Fibroblast of skin of right quadriceps (primary cell): ENCODE results near the gene TMEM174.

ENCODE experiments used
- DNase-seq: peaks from one replicate; pipeline ENCODE4 v3.0.0-alpha.2; 2013

TMEM174 gene

DNA sequence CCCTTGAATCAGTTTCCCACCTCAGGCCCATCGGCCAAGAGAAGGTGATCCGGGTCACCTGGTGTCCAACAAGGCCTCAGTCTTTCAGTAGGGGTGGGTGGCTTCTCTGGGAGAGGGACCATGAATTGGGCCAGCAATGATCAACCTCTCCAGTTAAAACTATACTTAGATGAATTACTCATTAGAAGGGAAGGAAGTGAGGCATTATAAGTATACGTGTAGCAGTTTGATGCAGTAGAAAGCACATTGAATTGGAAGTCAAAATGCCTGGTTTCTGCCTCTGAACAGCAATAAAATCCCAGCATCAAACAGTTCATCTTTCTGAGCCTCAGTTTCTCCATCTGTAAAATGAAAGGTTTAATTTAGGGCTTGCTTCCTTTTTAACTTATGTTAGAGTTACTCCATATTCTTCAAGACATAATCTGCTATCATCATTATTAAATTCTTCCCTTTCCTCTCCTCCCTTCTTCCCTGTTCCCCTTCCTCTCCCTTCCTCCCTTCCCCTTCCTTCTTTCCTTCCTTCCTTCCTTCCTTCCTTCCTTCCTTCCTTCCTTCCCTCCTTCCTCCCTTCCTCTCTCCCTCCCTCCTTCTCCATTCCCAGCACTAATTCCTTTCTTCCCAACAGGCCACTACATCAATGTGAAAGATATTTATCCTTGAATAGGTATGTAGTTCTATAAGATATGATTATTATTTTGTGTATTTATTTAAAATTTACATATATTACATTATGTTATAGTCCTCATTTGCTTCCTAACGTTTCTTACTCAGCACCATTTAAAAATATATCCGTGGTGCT lies 18.6 kb upstream of the TMEM174 start:
- DNase-seq = no peak

DNA sequence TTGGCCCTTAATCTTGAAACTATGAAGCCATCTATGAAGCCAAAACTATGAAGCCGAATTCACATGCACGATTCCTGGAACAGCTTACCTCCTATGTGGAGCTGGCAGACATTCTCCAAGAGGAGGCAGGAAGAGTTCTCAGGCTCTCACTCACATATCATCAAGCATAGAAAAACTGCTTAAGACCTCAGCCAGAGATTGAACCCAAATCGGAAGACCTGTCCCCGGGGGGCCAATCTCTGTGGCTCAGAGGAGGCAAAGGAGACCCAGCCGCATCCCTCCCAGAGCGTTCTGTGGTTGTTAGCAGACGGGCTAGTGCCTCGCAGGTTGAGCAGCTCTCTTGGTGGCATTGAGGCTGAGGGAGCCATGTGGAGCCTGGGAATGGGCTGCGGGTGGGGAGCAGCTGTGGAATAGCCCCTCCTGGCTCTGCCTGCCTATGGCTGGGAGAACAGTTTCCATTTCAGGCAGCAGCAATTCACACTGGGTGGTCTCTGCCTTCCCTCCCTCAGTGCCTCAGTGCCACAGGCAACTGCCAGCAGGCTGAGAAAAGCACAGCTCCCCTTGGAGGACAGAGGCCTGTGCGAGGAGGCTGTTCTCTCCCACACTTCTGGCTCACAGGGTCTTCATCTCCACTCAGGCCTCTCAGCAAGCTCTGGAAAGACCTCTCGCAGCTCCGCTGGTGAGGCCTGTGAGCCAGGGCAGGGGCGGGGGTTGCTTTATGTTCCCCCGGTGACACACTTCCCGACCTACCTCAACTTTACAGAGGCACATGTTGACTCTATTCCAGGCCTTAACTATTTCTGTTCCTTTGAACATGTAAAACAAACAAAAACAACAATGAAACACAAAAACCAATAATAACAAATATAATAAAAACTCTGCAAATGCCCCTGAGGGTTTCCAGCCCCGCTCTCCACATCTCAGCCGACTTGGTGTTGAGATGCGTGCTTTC lies 17.4 kb upstream of the TMEM174 start:
- DNase-seq = peak; percentile 20

DNA sequence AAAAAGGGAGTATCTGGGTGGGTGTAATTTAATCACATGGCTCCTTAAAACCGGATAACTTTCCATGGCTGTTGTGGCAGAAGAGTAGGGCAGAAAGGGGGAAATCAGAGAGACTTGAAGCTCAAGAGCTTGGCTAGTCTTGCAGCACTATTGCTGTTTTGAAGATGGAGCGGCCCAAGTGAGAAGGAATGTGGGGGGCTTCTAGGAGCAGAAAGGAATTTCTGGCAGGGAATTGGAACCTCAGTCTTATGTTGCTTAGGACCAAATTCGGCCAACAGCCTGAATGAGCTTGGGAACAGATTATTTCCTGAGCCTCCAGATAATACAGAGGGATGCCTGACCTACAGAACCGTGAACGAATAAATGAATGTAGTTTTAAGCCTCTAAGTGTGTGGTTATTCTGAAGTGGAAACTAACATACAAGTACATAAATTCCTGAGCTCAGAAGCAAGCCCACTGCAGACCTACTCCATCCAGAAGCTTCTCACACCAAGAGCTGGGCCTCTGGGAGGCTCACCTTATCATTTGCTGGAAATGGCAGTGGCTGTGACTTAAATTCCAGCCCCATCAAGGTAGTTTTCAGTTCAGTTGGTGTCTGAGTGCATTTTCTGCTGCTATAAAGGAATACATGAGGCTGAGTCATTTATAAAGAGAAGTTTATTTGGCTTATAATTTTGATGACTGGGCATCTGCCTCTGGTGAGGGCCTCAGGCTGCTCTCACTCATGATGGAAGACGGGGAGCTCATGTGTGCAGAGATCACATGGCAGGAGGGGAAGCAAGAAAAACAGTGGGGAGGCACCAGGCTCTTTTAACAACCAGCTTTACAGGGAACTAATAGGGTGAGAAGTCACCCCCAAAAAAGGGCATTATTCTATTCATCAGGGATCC lies 15.3 kb upstream of the TMEM174 start:
- DNase-seq = no peak

GRCh38 chr5:73158313-73158712 lies 14.7 kb upstream of the TMEM174 start:
- DNase-seq = no peak

- no peak for DNase-seq
These were observed 12.7 kb upstream of the TMEM174 start for GRCh38 chr5:73160239-73160671.

- DNase-seq = no peak
These were observed 2.5 kb upstream of the TMEM174 start for GRCh38 chr5:73170522-73170921.

GRCh38 chr5:73171495-73171894 lies 1.5 kb upstream of the TMEM174 start:
- DNase-seq = no peak

DNA sequence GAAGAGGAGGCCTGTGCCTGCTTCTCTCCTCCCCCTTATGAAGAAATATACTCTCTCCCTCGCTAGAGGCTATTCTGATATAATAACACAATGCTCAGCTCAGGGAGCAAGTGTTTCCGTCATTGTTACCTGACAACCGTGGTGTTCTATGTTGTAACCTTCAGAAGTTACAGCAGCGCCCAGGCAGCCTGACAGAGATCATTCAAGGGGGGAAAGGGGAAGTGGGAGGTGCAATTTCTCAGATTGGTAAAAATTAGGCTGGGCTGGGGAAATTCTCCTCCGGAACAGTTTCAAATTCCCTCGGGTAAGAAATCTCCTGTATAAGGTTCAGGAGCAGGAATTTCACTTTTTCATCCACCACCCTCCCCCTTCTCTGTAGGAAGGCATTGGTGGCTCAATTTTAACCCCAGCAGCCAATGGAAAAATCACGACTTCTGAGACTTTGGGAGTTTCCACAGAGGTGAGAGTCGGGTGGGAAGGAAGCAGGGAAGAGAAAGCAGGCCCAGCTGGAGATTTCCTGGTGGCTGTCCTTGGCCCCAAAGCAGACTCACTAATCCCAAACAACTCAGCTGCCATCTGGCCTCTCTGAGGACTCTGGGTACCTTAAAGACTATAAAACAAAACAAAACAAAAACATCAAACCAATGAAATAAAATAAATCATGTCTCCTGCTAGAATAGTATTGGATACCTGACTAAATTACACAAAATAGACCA lies 1.3 kb downstream of the TMEM174 start:
- DNase-seq = no peak

GRCh38 chr5:73176250-73176649 lies 3.3 kb downstream of the TMEM174 start:
- no peak for DNase-seq

DNA sequence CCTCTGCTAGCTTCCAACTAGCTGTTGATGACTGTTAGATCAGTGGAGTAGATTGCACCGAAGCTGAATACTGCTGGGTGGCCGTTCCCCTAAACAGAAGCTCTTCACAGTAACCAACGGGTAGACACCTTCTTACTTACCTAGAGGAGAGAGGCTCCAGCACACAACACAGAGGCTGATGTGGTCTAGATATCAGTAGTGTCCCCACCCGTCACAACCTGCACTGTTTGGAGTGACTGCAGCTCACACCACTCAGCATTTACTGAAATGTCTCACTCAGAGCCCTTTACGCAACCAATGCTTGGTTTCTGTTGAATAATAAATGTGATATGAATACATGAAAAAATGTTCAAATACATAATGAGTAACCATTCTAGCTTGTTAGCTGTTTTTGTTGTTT lies 5.3 kb downstream of the TMEM174 start:
- DNase-seq = no peak

DNA sequence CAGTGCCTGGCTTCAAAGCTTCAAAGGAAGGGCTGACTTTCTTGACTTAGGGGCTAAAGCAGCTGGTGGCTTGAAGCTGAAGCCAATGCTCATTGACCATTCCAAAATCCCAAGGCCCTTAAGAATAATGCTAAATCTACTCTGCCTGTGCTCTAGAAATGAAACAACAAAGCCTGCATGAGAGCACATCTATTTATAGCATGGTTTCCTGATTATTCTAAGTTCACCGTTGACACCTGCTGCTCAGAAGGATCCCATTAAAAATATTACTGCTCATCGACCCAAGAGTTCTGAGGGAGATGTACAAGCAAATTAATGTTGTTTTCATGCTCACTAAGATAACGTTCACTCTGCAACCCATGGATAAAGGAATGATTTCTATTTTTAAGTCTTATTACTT lies 6.7 kb downstream of the TMEM174 start:
- DNase-seq = no peak

GRCh38 chr5:73180566-73180965 lies 7.6 kb downstream of the TMEM174 start:
- DNase-seq = peak; percentile 54

- DNase-seq = peak; percentile 20
These were observed 9.3 kb downstream of the TMEM174 start for GRCh38 chr5:73182307-73182706.

- DNase-seq = no peak
These were observed 10.0 kb downstream of the TMEM174 start for GRCh38 chr5:73183000-73183399.

DNA sequence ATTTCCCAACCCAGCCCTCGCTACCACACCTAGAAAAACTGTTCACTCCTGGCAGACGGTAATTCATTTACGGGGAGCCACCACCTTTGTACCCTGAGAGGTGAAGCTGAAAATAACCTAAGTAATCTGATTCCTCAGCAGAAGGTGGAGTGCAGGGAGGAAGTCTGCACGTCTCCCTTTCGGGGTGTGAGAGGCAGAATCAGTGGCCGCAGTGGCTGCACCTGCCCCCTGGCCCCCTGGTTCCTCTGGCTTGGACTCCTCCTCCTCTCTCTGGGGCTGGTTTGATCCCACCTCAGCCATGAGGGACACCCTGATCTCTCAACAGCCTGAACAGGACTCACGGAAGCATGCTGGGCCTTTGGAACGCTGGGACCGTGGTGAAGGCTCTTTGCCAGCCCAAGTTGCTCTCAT lies 10.5 kb downstream of the TMEM174 start:
- DNase-seq = no peak

DNA sequence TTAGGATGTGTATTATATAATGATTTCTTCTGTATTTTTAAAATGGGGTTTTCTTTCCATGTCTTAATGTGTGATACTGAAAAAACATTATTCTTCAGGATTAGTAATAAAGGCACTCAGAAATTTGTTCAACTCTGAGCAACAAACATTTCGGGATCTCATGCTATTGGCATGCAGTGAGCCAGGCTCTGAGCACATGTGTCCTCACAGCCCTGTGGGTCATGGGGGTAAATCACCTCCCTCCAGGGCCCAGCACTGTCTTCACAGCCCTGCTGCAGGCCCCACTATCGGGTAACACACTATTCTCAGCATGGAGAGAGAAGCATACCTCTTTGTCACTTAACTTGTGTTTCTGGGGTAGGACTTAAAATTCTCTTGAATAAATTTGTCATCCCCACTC lies 14.0 kb downstream of the TMEM174 start:
- peak; percentile 22 for DNase-seq

DNA sequence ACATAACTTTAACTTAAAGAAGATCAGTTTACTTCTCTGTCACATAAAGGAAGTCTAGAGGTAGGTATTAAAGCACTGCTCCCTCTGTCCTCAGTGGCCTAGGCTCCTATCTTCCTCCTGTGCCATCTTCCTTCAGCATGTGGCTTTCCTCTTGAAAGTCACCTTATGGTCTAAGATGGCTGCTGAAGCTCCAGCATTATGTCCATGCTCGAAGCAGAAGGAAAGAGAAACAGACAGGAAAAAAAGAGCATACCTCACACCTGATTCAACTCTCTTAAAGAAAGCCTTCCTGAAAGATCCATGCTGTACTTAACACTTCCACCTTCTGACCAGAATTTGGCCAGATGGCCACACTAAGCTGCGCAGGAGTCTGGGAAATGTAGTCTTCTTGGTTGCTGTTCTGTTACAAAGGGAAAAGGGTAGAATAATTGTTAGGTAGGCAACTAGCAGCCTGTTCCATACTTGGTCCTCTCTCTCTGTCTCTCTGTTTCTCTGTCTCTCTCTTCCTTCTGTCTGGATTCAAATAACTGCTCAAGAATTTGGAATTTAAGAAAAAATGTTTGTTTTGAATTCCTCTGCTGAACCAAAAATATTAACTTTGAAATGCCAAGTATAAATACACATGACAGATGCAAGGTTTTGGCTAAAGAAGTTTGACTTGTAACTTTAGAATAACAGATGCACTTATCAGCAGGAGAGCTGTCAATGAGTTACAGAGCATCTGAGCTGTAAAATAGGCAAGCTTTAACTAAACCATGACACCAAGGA lies 16.0 kb downstream of the TMEM174 start:
- DNase-seq = peak; percentile 80

GRCh38 chr5:73189871-73190376 lies 16.9 kb downstream of the TMEM174 start:
- DNase-seq = peak; percentile 92

- DNase-seq = no peak
These were observed 19.4 kb downstream of the TMEM174 start for GRCh38 chr5:73192370-73192769.

DNA sequence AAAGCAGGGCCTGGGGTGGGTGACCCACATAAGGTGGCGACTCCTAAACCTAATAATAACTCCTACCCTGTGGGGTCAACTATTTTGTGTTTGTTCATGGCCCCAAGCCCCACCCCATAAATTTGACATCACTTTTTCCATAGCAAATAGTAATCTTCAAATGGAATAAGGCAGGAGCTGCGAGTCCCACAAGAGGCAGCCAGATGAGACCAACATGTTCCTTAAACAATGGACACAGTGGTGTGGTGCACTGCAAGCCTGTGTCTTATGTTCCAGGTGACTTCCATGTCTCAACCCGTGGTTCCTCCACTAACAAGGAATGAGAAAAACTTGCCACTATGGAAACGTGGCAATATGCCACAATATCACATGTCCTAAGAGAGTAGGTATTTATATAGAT lies 20.6 kb downstream of the TMEM174 start:
- no peak for DNase-seq

DNA sequence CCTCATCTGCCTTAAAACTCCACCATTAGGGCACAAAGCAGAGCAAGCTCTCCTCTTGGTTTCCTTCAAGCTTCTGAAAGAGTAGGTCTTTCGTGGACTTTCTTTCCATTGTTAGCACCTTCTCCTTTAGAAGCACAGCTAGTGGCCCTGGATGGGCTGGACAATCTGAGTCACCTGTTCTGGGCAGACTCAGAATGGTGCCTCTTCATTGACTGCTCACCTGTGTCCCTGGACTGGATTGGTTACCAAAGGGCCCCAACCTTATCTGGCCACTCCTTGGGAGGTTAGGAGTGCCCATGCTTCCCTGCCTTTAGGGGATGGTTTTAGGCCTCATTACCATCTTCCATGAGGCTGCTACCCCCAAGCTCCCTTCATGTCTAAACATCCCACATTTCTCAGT lies 23.2 kb downstream of the TMEM174 start:
- DNase-seq = no peak
